ENCODE results near the gene TLL1.

The TLL1 gene

GRCh38 chr4:165905405-165906027 lies 32.5 kb downstream of the TLL1 start:
- FAIRE-seq: no peak

GRCh38 chr4:165906272-165906671 lies 33.2 kb downstream of the TLL1 start:
- no peak for FAIRE-seq

GRCh38 chr4:165909947-165910346 lies 36.9 kb downstream of the TLL1 start:
- FAIRE-seq: no peak

GRCh38 chr4:165915215-165915614 lies 42.2 kb downstream of the TLL1 start:
- no peak for FAIRE-seq

- FAIRE-seq: no peak
Observed at GRCh38 chr4:165921546-165921945, 48.5 kb downstream of the TLL1 start.

GRCh38 chr4:165922747-165923146 lies 49.7 kb downstream of the TLL1 start:
- FAIRE-seq: no peak

GRCh38 chr4:165926307-165926706 lies 53.3 kb downstream of the TLL1 start:
- no peak for FAIRE-seq

GRCh38 chr4:165927366-165927765 lies 54.3 kb downstream of the TLL1 start:
- FAIRE-seq: no peak

GRCh38 chr4:165927815-165928214 lies 54.8 kb downstream of the TLL1 start:
- no peak for FAIRE-seq

GRCh38 chr4:165928601-165929000 lies 55.6 kb downstream of the TLL1 start:
- no peak for FAIRE-seq

- FAIRE-seq: no peak
Observed at GRCh38 chr4:165929662-165930061, 56.6 kb downstream of the TLL1 start.

- no peak for FAIRE-seq
Observed at GRCh38 chr4:165931741-165932140, 58.7 kb downstream of the TLL1 start.

GRCh38 chr4:165944900-165945299 lies 71.9 kb downstream of the TLL1 start:
- no peak for FAIRE-seq

GRCh38 chr4:165945991-165946390 lies 73.0 kb downstream of the TLL1 start:
- FAIRE-seq: no peak

- FAIRE-seq: no peak
Observed at GRCh38 chr4:165947019-165947418, 74.0 kb downstream of the TLL1 start.

GRCh38 chr4:165953181-165953580 lies 80.1 kb downstream of the TLL1 start:
- no peak for FAIRE-seq

GRCh38 chr4:165963621-165964020 lies 90.6 kb downstream of the TLL1 start:
- FAIRE-seq: no peak

- no peak for FAIRE-seq
Observed at GRCh38 chr4:165964591-165964990, 91.6 kb downstream of the TLL1 start.

GRCh38 chr4:165965503-165965902 lies 92.5 kb downstream of the TLL1 start:
- FAIRE-seq: no peak

GRCh38 chr4:165966833-165967232 lies 93.8 kb downstream of the TLL1 start:
- no peak for FAIRE-seq

GRCh38 chr4:165967486-165967885 lies 94.4 kb downstream of the TLL1 start:
- no peak for FAIRE-seq

- no peak for FAIRE-seq
Observed at GRCh38 chr4:165970703-165971420, 97.8 kb downstream of the TLL1 start.

GRCh38 chr4:165971446-165971845 lies 98.4 kb downstream of the TLL1 start:
- FAIRE-seq: no peak

- no peak for FAIRE-seq
Observed at GRCh38 chr4:165971933-165972332, 98.9 kb downstream of the TLL1 start.

GRCh38 chr4:165972747-165973146 lies 99.7 kb downstream of the TLL1 start:
- FAIRE-seq: no peak
